Gastrocnemius medialis (tissue), 4 donors: Measurements from ENCODE around the gene IL27RA. TPM values are rescaled to one million over a fixed set of nuclear protein-coding genes. Genes with fewer than 3 reads are reported as not detected.

Experiments used
- ATAC-seq, 2 donors: fragments of 150-250 bp; one replicate each; pipeline ENCODE4 v1.9.1; 2016
- DNase-seq, 2 donors: peaks; one replicate each; pipeline ENCODE4 v3.0.0-alpha.2; 2019
- H3K27ac ChIP-seq, 4 donors: fragments of 200-600 bp; sonication (generic); 1 replicate in 1 of 4; 2 replicates in 3 of 4; pipeline ENCODE4 v1.5.1; 2016 to 2018; ENCODE audit warnings: mild to moderate bottlenecking in 2 of 4, moderate library complexity in 1 of 4
- H3K27me3 ChIP-seq, 3 donors: fragments of 200-600 bp; sonication (generic) in 2 of 3; 1 replicate in 1 of 3; 2 replicates in 2 of 3; pipeline versions ENCODE4 v1.5.1 to v1.6.0; 2016 to 2019; ENCODE audit warnings: mild to moderate bottlenecking in 1 of 3, moderate library complexity in 1 of 3
- H3K36me3 ChIP-seq, 2 donors: fragments of 200-600 bp; sonication (generic) in 1 of 2; one replicate each; pipeline ENCODE4 v1.5.1; 2017 to 2018
- H3K4me1 ChIP-seq, 2 donors: fragments of 200-600 bp; sonication (generic) in 1 of 2; one replicate each; pipeline ENCODE4 v1.5.1; 2016 to 2017; ENCODE audit warnings: mild to moderate bottlenecking in 2 of 2
- H3K4me3 ChIP-seq, 4 donors: fragments of 200-600 bp; sonication (generic) in 3 of 4; 1 replicate in 1 of 4; 2 replicates in 3 of 4; pipeline ENCODE4 v1.5.1; 2016 to 2019; ENCODE audit warnings: mild to moderate bottlenecking in 2 of 4
- H3K9me3 ChIP-seq, 3 donors: fragments of 200-600 bp; sonication (generic) in 2 of 3; 1 replicate in 1 of 3; 2 replicates in 2 of 3; pipeline ENCODE4 v1.5.1; 2016 to 2019
- CTCF ChIP-seq, 5 experiments: fragments of 450-650 bp in 3 of 5; fragments of 200-600 bp in 2 of 5; sonication (generic) in 2 of 5; IDR thresholded peaks in 4 of 5; conservative IDR thresholded peaks in 1 of 5; 1 replicate in 4 of 5; 2 replicates in 1 of 5; pipeline ENCODE4 v1.5.1; 2016 to 2019; ENCODE audit warnings: antibody characterized with exemption in 5 of 5, mild to moderate bottlenecking in 3 of 5, moderate library complexity in 3 of 5
- POLR2A ChIP-seq, 2 donors: fragments of 450-650 bp; IDR thresholded peaks; one replicate each; pipeline ENCODE4 v1.6.1; 2017; ENCODE audit warnings: antibody characterized with exemption in 2 of 2, mild to moderate bottlenecking in 2 of 2, moderate library complexity in 2 of 2
- in situ Hi-C, 4 donors: fragments of 200-750 bp; cut with MboI; loops; one replicate each; pipeline versions ENCODE4 v1.15.0 to v1.8.0; 2017; ENCODE audit warnings: low sequenced_read_pairs in 4 of 4
- intact Hi-C: fragments of 100-400 bp; cut with DNase I; formaldehyde crosslinking; loops from one replicate; pipeline ENCODE4 v1.15.1; 2023; ENCODE audit warnings: low total_unique reads
- total RNA-seq, 4 donors: library from RNA; depleted of rRNA; stranded (reverse); fragments of >200 nt; gene quantifications; one replicate each; pipeline versions ENCODE4 v1.1.0 to v1.2.3, GENCODE V29; 2016

The IL27RA gene
- total RNA-seq = 1 to 10 TPM; 1.4 to 3.7 (median 2.0) TPM

- H3K4me3 ChIP-seq = peak within 1 kb of the TSS; percentile 54 to 95 (median 67)
- H3K36me3 ChIP-seq = no peaks in the 10 kb centered on the region
- DNase-seq = peak; percentile 31 to 35
- intact Hi-C loops (loop anchor here (1.0 kb wide), 1 partner anchor 152 kb away; no protein-coding TSS in a partner anchor), in situ Hi-C loops (no loop called here)
- ATAC-seq = peak; percentile 74 to 81
- peak within 1 kb of the TSS; percentile 61 to 77 (median 76) for H3K27ac ChIP-seq
- no peaks in the 10 kb centered on the region for H3K27me3 ChIP-seq
- no peaks in the 10 kb centered on the region for H3K9me3 ChIP-seq
- peak; percentile 37 to 74 (median 59) for TF ChIP-seq CTCF (IDR thresholded peaks at IDR 0.05 in 4 of 5, conservative IDR thresholded peaks at IDR 0.05 in 1 of 5)
- peak; percentile 19 to 40 for TF ChIP-seq POLR2A (IDR thresholded peaks at IDR 0.05)
- H3K4me1 ChIP-seq = peaks cover 0 to 5% of the 10 kb centered on the region in 2 donors
Measured at GRCh38 chr19:14031719-14032480, at the start of gene IL27RA. TSS of gene IL27RA (plus strand) at chr19:14031762. CDS start at chr19:14031873, 111 bp downstream.

GRCh38 chr19:13981988-13982501, 49.5 kb upstream of the IL27RA start:
- no peaks in the 10 kb centered on the region for H3K27me3 ChIP-seq
- intact Hi-C loops (no loop called here), in situ Hi-C loops (no loop called here)
- no peak for ATAC-seq
- no peaks in the 10 kb centered on the region for H3K9me3 ChIP-seq
- H3K4me1 ChIP-seq = peaks cover 17 to 27% of the 10 kb centered on the region in 2 donors
- no peak overlapping the region for H3K27ac ChIP-seq
- no peak for TF ChIP-seq POLR2A (IDR thresholded peaks at IDR 0.05)
- TF ChIP-seq CTCF (IDR thresholded peaks at IDR 0.05 in 4 of 5, conservative IDR thresholded peaks at IDR 0.05 in 1 of 5) = no peak
- no peak overlapping the region for H3K4me3 ChIP-seq
- DNase-seq = no peak
- H3K36me3 ChIP-seq = no peaks in the 10 kb centered on the region

- no peak for DNase-seq
- in situ Hi-C loops = no loop called here
- peaks cover 25 to 32% of the 10 kb centered on the region in 2 donors for H3K4me1 ChIP-seq
Measured at GRCh38 chr19:13982773-13983172, 48.8 kb upstream of the IL27RA start.

GRCh38 chr19:13983213-13983889, 48.2 kb upstream of the IL27RA start:
- ATAC-seq = no peak
- in situ Hi-C loops = no loop called here
- H3K27ac ChIP-seq = no peak overlapping the region
- no peak for DNase-seq
- no peaks in the 10 kb centered on the region for H3K9me3 ChIP-seq
- intact Hi-C loops = no loop called here
- H3K4me1 ChIP-seq = peaks cover 30 to 36% of the 10 kb centered on the region in 2 donors
- H3K36me3 ChIP-seq = no peaks in the 10 kb centered on the region
- no peak overlapping the region for H3K4me3 ChIP-seq
- TF ChIP-seq CTCF (IDR thresholded peaks at IDR 0.05 in 4 of 5, conservative IDR thresholded peaks at IDR 0.05 in 1 of 5) = no peak
- no peak for TF ChIP-seq POLR2A (IDR thresholded peaks at IDR 0.05)
- no peaks in the 10 kb centered on the region for H3K27me3 ChIP-seq

More at GRCh38 chr19:13982773-13983172, 48.8 kb upstream of the IL27RA start:
- no peaks in the 10 kb centered on the region for H3K36me3 ChIP-seq
- no peaks in the 10 kb centered on the region for H3K27me3 ChIP-seq
- no peak for ATAC-seq
- H3K9me3 ChIP-seq = no peaks in the 10 kb centered on the region
- TF ChIP-seq CTCF (IDR thresholded peaks at IDR 0.05 in 4 of 5, conservative IDR thresholded peaks at IDR 0.05 in 1 of 5) = no peak
- no peak for TF ChIP-seq POLR2A (IDR thresholded peaks at IDR 0.05)
- no peak overlapping the region for H3K4me3 ChIP-seq
- intact Hi-C loops = no loop called here
- no peak overlapping the region for H3K27ac ChIP-seq
